Psoas muscle (tissue), 8 donors: ENCODE data around the gene TRAF3IP1. TPM values are rescaled to one million over a fixed set of nuclear protein-coding genes. Genes with fewer than 3 reads are reported as not detected.
"Not testable (repeated sequence)": the region's sequence is repeated elsewhere in the genome, so short reads cannot be mapped to it uniquely, and the experiment has no call there.

Source experiments
- ATAC-seq, 4 donors: fragments of 200-7000 bp; cut with Tn5 transposase; one replicate each; pipeline ENCODE4 v1.9.1; 2020; ENCODE audit warnings: moderate library complexity in 3 of 4, mild to moderate bottlenecking in 2 of 4
- DNase-seq, 2 donors: peaks; one replicate each; pipeline ENCODE4 v3.0.0-alpha.2; 2020
- H3K27ac ChIP-seq: fragments of 200-600 bp; one replicate; pipeline ENCODE4 v1.8.0; 2022
- H3K27me3 ChIP-seq, 3 donors: fragments of 200-600 bp in 1 of 3; one replicate each; pipeline versions ENCODE4 v1.6.1 to v1.8.0; 2013 to 2022; ENCODE audit warnings: low read length in 2 of 3, mild to moderate bottlenecking in 2 of 3, moderate library complexity in 1 of 3; ENCODE audit not compliant: insufficient read depth in 3 of 3
- H3K36me3 ChIP-seq, 2 donors: fragments of 200-600 bp in 1 of 2; one replicate each; pipeline versions ENCODE4 v1.6.1 to v1.8.0; 2013 to 2022; ENCODE audit warnings: low read depth in 1 of 2, mild to moderate bottlenecking in 1 of 2, moderate library complexity in 1 of 2; ENCODE audit not compliant: insufficient read depth in 1 of 2
- H3K4me1 ChIP-seq: fragments of 200-600 bp; one replicate; pipeline ENCODE4 v1.8.0; 2022
- H3K4me3 ChIP-seq: fragments of 200-600 bp; one replicate; pipeline ENCODE4 v1.8.0; 2022; ENCODE audit warnings: mild to moderate bottlenecking
- H3K9me3 ChIP-seq: fragments of 200-600 bp; one replicate; pipeline ENCODE4 v1.8.0; 2022
- WGBS, 3 donors: extraction: QIAGEN DNeasy Blood & Tissue Kit; methylation state at CpG; one replicate each; pipeline versions ENCODE4 v1.1.6 to v1.1.7; 2013; 5-methylcytosine and 5-hydroxymethylcytosine counted together
- intact Hi-C, 2 donors: fragments of 100-400 bp; cut with DNase I; formaldehyde crosslinking; loops; one replicate each; pipeline versions ENCODE4 v1.11.0 to v1.14.2; 2022
- polyA plus RNA-seq, 3 donors: library from polyadenylated mRNA; stranded (reverse); fragments of 200-250 nt; gene quantifications; one replicate each; pipeline ENCODE4 v1.2.3, GENCODE V29; 2013
- total RNA-seq, 4 donors: library from RNA; stranded (reverse); fragmentation: NEBNext Ultra II Directional in 2 of 4; extraction: Animal tissue kit (Norgen Biotek cat#: 25700) in 2 of 4; gene quantifications; one replicate each; pipeline versions ENCODE4 v1.2.1 to v1.2.4, GENCODE V29; 2021 to 2023
- TF ChIP-seq, protein P1 (sequence below): fragments of 200-600 bp; IDR thresholded peaks from one replicate; pipeline ENCODE4 v1.8.0; 2022; ENCODE audit warnings: antibody characterized with exemption
- donor health status: healthy with polysubstance abuse.
- donor health status: DM: no; HTN: no; CAD: no; lungs with moderate emphysema.
- donor health status: Bipolar disorder and iron deficiency.
- donor health status: healthy.
- donor health status: DM: yes; HTN: yes; CAD: no.
- donor health status: DM: no; HTN: no; CAD: no.
- donor health status: DM: no; HTN: no; CAD: no.
- donor health status: DM: yes; HTN: yes; CAD: no.

The TRAF3IP1 gene
- total and polyA plus RNA-seq, 7 donors: 2.9 to 30.9 (median 16.3) TPM

DNA sequence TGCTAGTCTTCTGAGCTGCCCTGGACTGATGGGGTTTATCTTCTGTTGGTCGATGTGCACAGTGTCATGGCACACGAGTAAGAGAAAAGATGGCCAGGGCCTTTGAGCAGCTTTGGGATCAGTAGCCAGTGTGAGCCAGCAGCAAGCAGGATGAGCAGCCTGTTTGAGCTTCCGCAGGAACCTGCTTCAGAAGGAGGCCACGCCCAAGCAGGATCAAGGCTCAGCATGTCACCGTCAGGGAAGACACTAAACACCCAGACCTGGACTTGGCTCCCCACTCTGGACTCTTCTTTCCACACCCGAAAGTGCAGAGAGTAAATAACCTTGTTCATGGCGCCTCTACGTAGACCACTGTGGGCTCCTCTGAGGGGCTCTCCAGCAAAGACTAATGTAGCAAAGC lies 81.2 kb downstream of the TRAF3IP1 start:
- TF ChIP-seq, protein P1, sequence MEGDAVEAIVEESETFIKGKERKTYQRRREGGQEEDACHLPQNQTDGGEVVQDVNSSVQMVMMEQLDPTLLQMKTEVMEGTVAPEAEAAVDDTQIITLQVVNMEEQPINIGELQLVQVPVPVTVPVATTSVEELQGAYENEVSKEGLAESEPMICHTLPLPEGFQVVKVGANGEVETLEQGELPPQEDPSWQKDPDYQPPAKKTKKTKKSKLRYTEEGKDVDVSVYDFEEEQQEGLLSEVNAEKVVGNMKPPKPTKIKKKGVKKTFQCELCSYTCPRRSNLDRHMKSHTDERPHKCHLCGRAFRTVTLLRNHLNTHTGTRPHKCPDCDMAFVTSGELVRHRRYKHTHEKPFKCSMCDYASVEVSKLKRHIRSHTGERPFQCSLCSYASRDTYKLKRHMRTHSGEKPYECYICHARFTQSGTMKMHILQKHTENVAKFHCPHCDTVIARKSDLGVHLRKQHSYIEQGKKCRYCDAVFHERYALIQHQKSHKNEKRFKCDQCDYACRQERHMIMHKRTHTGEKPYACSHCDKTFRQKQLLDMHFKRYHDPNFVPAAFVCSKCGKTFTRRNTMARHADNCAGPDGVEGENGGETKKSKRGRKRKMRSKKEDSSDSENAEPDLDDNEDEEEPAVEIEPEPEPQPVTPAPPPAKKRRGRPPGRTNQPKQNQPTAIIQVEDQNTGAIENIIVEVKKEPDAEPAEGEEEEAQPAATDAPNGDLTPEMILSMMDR: no peak
- Histone ChIP-seq H3K27me3 (no peaks in the 10 kb centered on the region), H3K9me3 (no peaks in the 10 kb centered on the region), H3K27ac (no peak overlapping the region), H3K36me3 (peaks cover 0 to 36% of the 10 kb centered on the region in 2 donors), H3K4me1 (no peaks in the 10 kb centered on the region), H3K4me3 (no peak overlapping the region)
- intact Hi-C loops: no loop called here
- 90 to 96% (median 93%) methylated on average over 8 of the region's 8 CpGs for WGBS, 3 donors
- DNase-seq (no peak), ATAC-seq (no peak)

DNA sequence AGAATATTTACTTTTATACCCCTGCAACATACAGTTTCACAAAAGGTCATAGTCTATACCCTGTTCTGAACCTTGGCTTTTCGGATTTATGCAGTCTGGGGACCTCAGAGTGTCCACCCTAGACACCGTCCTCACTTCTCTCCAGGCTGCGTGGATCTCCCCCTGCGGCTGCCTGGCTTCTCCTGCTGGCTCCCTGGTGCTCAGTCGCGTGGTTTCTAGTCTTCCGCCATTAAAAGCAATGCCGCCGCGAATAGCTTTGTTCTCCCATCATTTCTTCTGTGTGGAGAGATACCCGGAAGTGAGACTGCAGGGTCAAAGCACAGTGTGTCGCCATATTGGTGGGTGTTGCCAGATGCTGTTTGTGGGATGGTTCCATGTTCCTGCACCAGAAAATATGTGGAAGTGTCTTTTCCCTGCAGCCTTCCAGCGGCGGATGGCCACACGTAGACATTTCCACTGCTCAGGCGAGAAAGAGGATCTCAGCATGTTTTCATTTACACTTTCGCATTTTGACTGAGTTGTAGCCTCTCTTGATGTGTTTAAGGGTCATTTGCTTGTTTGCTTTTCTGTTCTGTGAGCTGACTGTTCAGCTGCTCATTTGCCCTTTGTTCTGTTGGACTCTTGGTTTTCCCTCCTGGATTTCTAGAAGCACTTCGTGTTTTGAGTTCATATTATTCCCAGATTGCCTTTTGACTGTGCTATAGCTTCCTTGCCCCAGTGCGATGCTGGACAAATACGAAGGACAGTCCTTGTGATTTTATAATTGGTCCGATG lies 83.5 kb downstream of the TRAF3IP1 start:
- TF ChIP-seq, protein P1: no peak
- Histone ChIP-seq H3K9me3 (no peaks in the 10 kb centered on the region), H3K4me1 (no peaks in the 10 kb centered on the region), H3K36me3 (peaks cover 0 to 31% of the 10 kb centered on the region in 2 donors), H3K4me3 (no peak overlapping the region), H3K27me3 (no peaks in the 10 kb centered on the region), H3K27ac (no peak overlapping the region)
- ATAC-seq (no peak), DNase-seq (no peak)
- intact Hi-C loops: no loop called here
- WGBS, 3 donors: 95 to 96% (median 95%) methylated on average over 21 of the region's 21 CpGs

DNA sequence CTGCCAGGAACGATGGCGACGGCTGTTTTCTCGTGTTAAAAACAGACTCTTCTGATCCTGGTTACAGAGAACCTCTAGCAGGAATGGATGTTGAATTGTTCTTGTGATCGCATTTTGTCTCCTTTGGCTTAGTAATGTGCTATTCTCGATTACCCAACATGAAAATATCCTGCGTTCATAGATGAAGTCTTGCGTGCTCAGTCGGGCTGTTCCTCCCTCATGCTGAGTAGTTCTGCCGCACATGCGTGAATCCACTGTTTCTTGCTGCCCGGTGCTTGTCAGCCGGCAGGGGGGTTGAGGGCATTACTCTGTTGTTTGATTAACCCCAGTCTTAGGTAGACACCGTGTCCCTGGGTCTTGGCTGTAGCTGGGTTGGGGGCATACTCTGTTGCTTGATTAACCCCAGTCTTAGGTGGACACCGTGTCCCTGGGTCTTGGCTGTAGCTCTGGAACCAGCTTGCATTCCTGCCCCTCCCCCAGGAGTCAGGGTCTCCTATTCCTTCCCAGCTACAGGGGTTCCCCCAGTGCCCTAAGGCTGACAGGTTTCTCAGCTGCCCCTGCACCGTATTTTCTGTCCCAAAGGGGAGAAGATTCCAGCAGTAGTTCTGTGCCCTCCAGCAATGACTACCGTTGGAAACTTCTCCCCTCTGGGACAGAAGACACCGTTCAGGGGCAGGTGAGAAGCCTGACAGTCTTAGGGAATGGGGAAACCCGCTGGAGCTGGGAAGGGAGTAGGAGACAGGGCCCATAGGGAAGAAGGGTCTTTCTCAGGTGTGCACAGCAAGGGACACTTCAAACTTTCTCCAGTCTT lies 84.3 kb downstream of the TRAF3IP1 start:
- ATAC-seq: no peak
- no peaks in the 10 kb centered on the region for H3K9me3 ChIP-seq
- H3K4me1 ChIP-seq: no peaks in the 10 kb centered on the region
- 88 to 91% (median 90%) methylated on average over 19 of the region's 19 CpGs for WGBS, 3 donors
- DNase-seq: no peak
- TF ChIP-seq, protein P1: no peak
- H3K27me3 ChIP-seq: no peaks in the 10 kb centered on the region
- peaks cover 0 to 23% of the 10 kb centered on the region in 2 donors for H3K36me3 ChIP-seq
- intact Hi-C loops: no loop called here
- H3K27ac ChIP-seq: no peak overlapping the region
- H3K4me3 ChIP-seq: no peak overlapping the region

DNA sequence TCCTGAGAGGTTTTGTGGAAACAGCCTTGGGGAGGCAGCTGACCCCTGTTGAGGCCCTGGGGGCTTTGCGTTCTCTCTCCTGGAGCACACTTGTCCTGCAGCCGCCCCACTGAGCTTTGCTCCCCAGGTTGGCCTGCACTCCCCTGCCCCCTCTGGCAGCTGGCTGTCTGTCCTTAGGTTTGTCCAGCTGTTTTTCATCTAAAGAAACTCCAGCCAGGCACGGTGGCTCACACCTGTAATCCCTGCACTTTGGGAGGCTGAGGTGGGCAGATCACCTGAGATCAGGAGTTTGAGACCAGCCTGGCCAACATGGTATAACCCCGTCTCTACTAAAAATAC lies 84.9 kb downstream of the TRAF3IP1 start:
- 94 to 100% (median 95%) methylated on average over 4 of the region's 4 CpGs for WGBS, 3 donors
- not testable (repeated sequence) for DNase-seq

More for the DNA sequence above, 84.9 kb downstream of the TRAF3IP1 start:
- H3K9me3 ChIP-seq, H3K27me3 ChIP-seq, H3K4me3 ChIP-seq, ATAC-seq, H3K27ac ChIP-seq, intact Hi-C loops, H3K4me1 ChIP-seq: not testable (repeated sequence)
- H3K36me3 ChIP-seq: peaks cover 0 to 17% of the 10 kb centered on the region in 2 donors
